MM.1S (cell line): Measurements from ENCODE around the gene GYS1.

Experiments used
- DNase-seq: peaks from one replicate; pipeline ENCODE4 v3.0.0-alpha.2; 2015
- H2AFZ ChIP-seq: fragments of 300-600 bp; sonication (generic); 2 replicates; pipeline ENCODE4 v1.6.0; 2016; ENCODE audit warnings: antibody characterized with exemption, low read length
- H3F3A ChIP-seq: fragments of 300-600 bp; sonication (generic); 2 replicates; pipeline ENCODE4 v1.6.1; 2016; ENCODE audit warnings: mild to moderate bottlenecking, antibody characterized with exemption, low read length, moderate library complexity, mixed read lengths; ENCODE audit not compliant: insufficient read depth
- H3K27ac ChIP-seq: fragments of 300-600 bp; sonication (generic); 2 replicates; pipeline ENCODE4 v1.5.1; 2016; ENCODE audit warnings: mild to moderate bottlenecking, low read length
- H3K27me3 ChIP-seq: fragments of 300-600 bp; sonication (generic); replicated peaks from 2 replicates; pipeline ENCODE4 v1.6.0; 2016; ENCODE audit warnings: low read length; ENCODE audit not compliant: insufficient read depth
- H3K36me3 ChIP-seq: fragments of 300-600 bp; sonication (generic); replicated peaks from 2 replicates; pipeline ENCODE4 v1.6.1; 2016; ENCODE audit warnings: mild to moderate bottlenecking, low read length, mixed read lengths; ENCODE audit not compliant: insufficient read depth
- H3K4me1 ChIP-seq: fragments of 300-600 bp; sonication (generic); 2 replicates; pipeline ENCODE4 v1.6.1; 2016; ENCODE audit warnings: low read length, mixed read lengths
- H3K4me2 ChIP-seq: fragments of 300-600 bp; sonication (generic); 2 replicates; pipeline ENCODE4 v1.6.0; 2016; ENCODE audit warnings: low read depth, low read length
- H3K4me3 ChIP-seq: fragments of 300-600 bp; sonication (generic); 2 replicates; pipeline ENCODE4 v1.5.1; 2016; ENCODE audit warnings: low read length, mixed read lengths
- H3K79me2 ChIP-seq: fragments of 300-600 bp; sonication (generic); 2 replicates; pipeline ENCODE4 v1.6.1; 2016; ENCODE audit warnings: mixed run types, low read length, mixed read lengths
- H3K9ac ChIP-seq: fragments of 300-600 bp; sonication (generic); 2 replicates; pipeline ENCODE4 v1.6.1; 2016; ENCODE audit warnings: low read length, mixed read lengths
- H3K9me2 ChIP-seq: fragments of 300-600 bp; sonication (generic); replicated peaks from 2 replicates; pipeline ENCODE4 v1.6.1; 2016; ENCODE audit warnings: mild to moderate bottlenecking, low read length, mixed read lengths; ENCODE audit not compliant: insufficient read depth
- H3K9me3 ChIP-seq: fragments of 300-600 bp; sonication (generic); replicated peaks from 2 replicates; pipeline ENCODE4 v1.6.1; 2016; ENCODE audit warnings: mild to moderate bottlenecking, low read length, mixed read lengths; ENCODE audit not compliant: insufficient read depth
- H4K20me1 ChIP-seq: fragments of 300-600 bp; sonication (generic); 2 replicates; pipeline ENCODE4 v1.6.1; 2016; ENCODE audit warnings: mild to moderate bottlenecking, low read length, moderate library complexity, mixed read lengths; ENCODE audit not compliant: insufficient read depth
- CTCF ChIP-seq: fragments of 300-600 bp; sonication (generic); IDR thresholded peaks from 2 replicates; pipeline ENCODE4 v1.5.1; 2016; ENCODE audit warnings: antibody characterized with exemption, low read length, mixed read lengths
- EZH2 ChIP-seq: fragments of 300-600 bp; sonication (generic); optimal IDR thresholded peaks from 2 replicates; pipeline ENCODE3; 2017; ENCODE audit warnings: low read depth, mild to moderate bottlenecking, antibody characterized with exemption, low read length, mixed read lengths
- EZH2phosphoT487 ChIP-seq: fragments of 300-600 bp; sonication (generic); IDR thresholded peaks from 2 replicates; pipeline ENCODE4 v1.6.1; 2018; ENCODE audit warnings: antibody characterized with exemption, low read length

Gene GYS1

DNA sequence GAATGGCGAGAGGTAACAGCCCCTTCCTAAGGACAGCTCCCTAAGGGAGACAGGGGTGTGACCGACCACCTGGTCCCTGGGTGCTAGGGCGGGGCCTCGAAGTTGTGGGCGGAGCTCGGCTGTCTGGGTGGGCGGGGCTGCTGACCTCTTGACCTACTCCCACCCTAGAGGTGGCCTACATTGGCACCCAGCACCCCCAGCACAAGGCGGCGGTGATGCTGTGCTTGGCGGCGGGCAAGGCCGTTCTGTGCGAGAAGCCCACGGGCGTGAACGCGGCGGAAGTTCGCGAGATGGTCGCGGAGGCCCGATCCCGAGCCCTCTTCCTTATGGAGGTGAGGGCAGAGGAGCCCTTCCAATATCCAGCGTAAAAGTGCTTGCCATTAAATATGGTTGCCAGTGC is 57.2 kb downstream of the GYS1 start:
- Histone ChIP-seq H3F3A (no peaks in the 10 kb centered on the region), H3K79me2 (no peaks in the 10 kb centered on the region), H3K27ac (no peak overlapping the region), H3K9ac (no peak overlapping the region), H2AFZ (no peak overlapping the region), H3K4me2 (no peak overlapping the region), H3K36me3 (no peaks in the 10 kb centered on the region), H3K9me3 (no peaks in the 10 kb centered on the region), H3K4me1 (0 out of 2 replicates have a peak, but pooled peaks cover 4% of the 10 kb centered on the region), H3K27me3 (no peaks in the 10 kb centered on the region), H4K20me1 (no peaks in the 10 kb centered on the region), H3K9me2 (no peaks in the 10 kb centered on the region), H3K4me3 (no peak overlapping the region)
- TF ChIP-seq EZH2 (no peak), CTCF (no peak), EZH2phosphoT487 (no peak)
- no peak for DNase-seq

DNA sequence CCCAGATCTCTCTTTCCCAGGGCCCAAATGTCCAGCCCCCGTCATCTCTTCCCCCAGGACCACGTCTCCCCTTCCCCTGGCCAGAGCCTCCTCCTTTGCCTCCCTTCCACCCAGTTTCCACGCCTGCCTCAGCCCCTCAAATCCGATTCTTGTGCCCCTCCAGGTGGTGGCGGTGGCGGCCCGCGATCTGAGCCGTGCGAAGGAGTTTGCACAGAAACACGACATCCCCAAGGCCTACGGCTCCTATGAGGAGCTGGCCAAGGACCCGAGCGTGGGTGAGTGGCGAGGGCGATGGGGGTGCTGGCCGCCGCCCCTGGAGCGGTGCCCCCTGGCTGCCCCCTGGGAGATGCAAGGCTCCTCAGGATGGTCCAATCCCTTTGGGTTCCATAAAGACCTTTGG is 58.3 kb downstream of the GYS1 start:
- no peak for TF ChIP-seq EZH2phosphoT487
- no peak for TF ChIP-seq CTCF
- TF ChIP-seq EZH2 = no peak
- Histone ChIP-seq H3K36me3 (no peaks in the 10 kb centered on the region), H3K27ac (no peak overlapping the region), H3F3A (no peaks in the 10 kb centered on the region), H3K9me3 (no peaks in the 10 kb centered on the region), H4K20me1 (no peaks in the 10 kb centered on the region), H3K4me2 (no peak overlapping the region), H3K9ac (no peak overlapping the region), H3K79me2 (no peaks in the 10 kb centered on the region), H3K9me2 (no peaks in the 10 kb centered on the region), H3K4me3 (no peak overlapping the region), H3K4me1 (0 out of 2 replicates have a peak, but pooled peaks cover 4% of the 10 kb centered on the region), H2AFZ (no peak overlapping the region), H3K27me3 (no peaks in the 10 kb centered on the region)
- no peak for DNase-seq

- Histone ChIP-seq H3K27ac (no peak within 1 kb of the TSS), H3K4me1 (0 out of 2 replicates have a peak, but pooled peaks cover 4% of the 10 kb centered on the region), H3F3A (no peaks in the 10 kb centered on the region), H3K79me2 (no peaks in the 10 kb centered on the region), H3K9me2 (no peaks in the 10 kb centered on the region), H3K4me2 (peak within 1 kb of the TSS; percentile 89), H4K20me1 (no peaks in the 10 kb centered on the region), H3K27me3 (no peaks in the 10 kb centered on the region), H3K9me3 (no peaks in the 10 kb centered on the region), H3K36me3 (no peaks in the 10 kb centered on the region), H3K9ac (peak within 1 kb of the TSS; percentile 14; the same call in 1 of the 2 replicates), H3K4me3 (peak within 1 kb of the TSS; percentile 59), H2AFZ (peak within 1 kb of the TSS; percentile 69)
- TF ChIP-seq EZH2phosphoT487 = no peak
- TF ChIP-seq CTCF = no peak
- no peak for TF ChIP-seq EZH2
- DNase-seq = peak; percentile 95
These were observed 59.7 kb downstream of the GYS1 start, which contains the start of gene DHDH for GRCh38 chr19:48933382-48933932. TSS of gene DHDH (plus strand) at chr19:48933699. CDS start at chr19:48933722, 23 bp downstream.
